ENCODE data around the gene RBX1. TPM values are rescaled to one million over a fixed set of nuclear protein-coding genes. Genes with fewer than 3 reads are reported as not detected.

The RBX1 gene
- total and polyA plus RNA-seq, 2 of the 8 experiments (the other 6 are each of a cell fraction or from before 2014, with no cell fraction given), result 76.5 to 119 TPM

GRCh38 chr22:41000941-41001721 lies 50.0 kb downstream of the RBX1 start:
- no peaks in the 10 kb centered on the region for H4K20me1 ChIP-seq (replicated peaks in 1 of 2; ENCODE audit: control insufficient read depth in 1 of 2, insufficient read depth in 2 of 2, low read length in 2 of 2)
- peaks cover 0 to 2% (median 0%) of the 10 kb centered on the region in 4 experiments; a peak in 2 of 7 replicates for H3K4me1 ChIP-seq (replicated peaks in 1 of 4; ENCODE audit: control insufficient read depth in 3 of 4, insufficient read depth in 4 of 4, low read length in 3 of 4)
- H2BK20ac ChIP-seq (ENCODE audit: low read length), result no peak overlapping the region
- no peak overlapping the region for H2BK15ac ChIP-seq (ENCODE audit: low read length)
- FAIRE-seq, result no peak
- no peak overlapping the region for H4K91ac ChIP-seq (replicated peaks; ENCODE audit: insufficient read length, low read length)
- no peak overlapping the region for H4K8ac ChIP-seq (ENCODE audit: extremely low read depth, insufficient read depth, low read length)
- ChIA-PET POLR2A (ENCODE audit: partially characterized antibody) (interaction anchor here (0.6 to 2.3 kb wide), 3 partner anchors 13 to 41 kb away, joined by 3 to 5 read pairs (median 3); no protein-coding TSS in a partner anchor), CTCF (ENCODE audit: partially characterized antibody) (interaction anchor here (0.6 to 2.1 kb wide), 3 partner anchors 9 to 1607 kb away, joined by 3 to 7 read pairs (median 4); no protein-coding TSS in a partner anchor)
- H4K5ac ChIP-seq (ENCODE audit: insufficient read length, low read depth, low read length), result no peak overlapping the region
- H3K18ac ChIP-seq (ENCODE audit: extremely low read depth, low read length), result no peak overlapping the region
- no peak overlapping the region for H3K4me2 ChIP-seq (ENCODE audit: insufficient read depth in 1 of 2, low read depth in 2 of 2, low read length in 2 of 2)
- no peak for TF ChIP-seq ATF2 (IDR thresholded peaks at IDR 0.05; ENCODE audit: low read length)
- no peak for TF ChIP-seq SUZ12 (IDR thresholded peaks at IDR 0.05; ENCODE audit: low read length)
- TF ChIP-seq USF2 (IDR thresholded peaks at IDR 0.05; ENCODE audit: low read length), result no peak
- no peak for TF ChIP-seq SIRT6 (IDR thresholded peaks at IDR 0.05; ENCODE audit: low read length)
- TF ChIP-seq CBX5 (IDR thresholded peaks at IDR 0.05; ENCODE audit: low read depth, low read length), result no peak
- no peak for TF ChIP-seq EP300 (IDR thresholded peaks at IDR 0.05; ENCODE audit: borderline replicate concordance in 1 of 2, low read depth in 2 of 2, low read length in 2 of 2)
- TF ChIP-seq CBX8 (IDR thresholded peaks at IDR 0.05; ENCODE audit: borderline replicate concordance, low read depth, low read length), result no peak
- no peak for TF ChIP-seq MAFK (IDR thresholded peaks at IDR 0.05; ENCODE audit: low read depth, low read length)
- TF ChIP-seq GTF2F1 (IDR thresholded peaks at IDR 0.05; ENCODE audit: borderline replicate concordance, low read depth, low read length), result no peak
- H2AK5ac ChIP-seq (ENCODE audit: low read depth, low read length), result no peak overlapping the region
- no peak overlapping the region for H3K27ac ChIP-seq (ENCODE audit: low read depth, low read length)
- no peak overlapping the region for H3K4ac ChIP-seq (replicated peaks; ENCODE audit: insufficient read length, low read depth, low read length)
- no peak overlapping the region for H3K23ac ChIP-seq (ENCODE audit: insufficient read length)
- H3K23me2 ChIP-seq (ENCODE audit: low read depth, low read length), result no peaks in the 10 kb centered on the region; the same call in 1 of the 2 replicates
- no peak overlapping the region for H2BK120ac ChIP-seq (replicated peaks; ENCODE audit: low read depth, low read length)
- H2AFZ ChIP-seq (ENCODE audit: low read length), result peak overlapping the region; percentile 70; the same call in 1 of the 2 replicates
- no peaks in the 10 kb centered on the region for H3K36me3 ChIP-seq (ENCODE audit: control insufficient read depth in 2 of 4, insufficient read depth in 4 of 4, low read length in 3 of 4)
- H2BK12ac ChIP-seq (ENCODE audit: low read depth, low read length), result no peak overlapping the region
- H3K27me3 ChIP-seq (replicated peaks in 1 of 4; ENCODE audit: control insufficient read depth in 3 of 4, extremely low read depth in 1 of 4, insufficient read depth in 3 of 4, low read length in 3 of 4), result no peaks in the 10 kb centered on the region
- H3K4me3 ChIP-seq (ENCODE audit: extremely low read depth in 1 of 4, insufficient read depth in 2 of 4, low read depth in 3 of 4, low read length in 4 of 4), result no peak overlapping the region
- no peak overlapping the region for H2BK5ac ChIP-seq (ENCODE audit: low read depth, low read length)
- 88% methylated on average over 9 of the region's 9 CpGs; no CpG with 5 or more reads in 1 of the 2 experiments for WGBS, 2 experiments (ENCODE audit: extremely low coverage in 1 of 2, insufficient coverage in 1 of 2, insufficient read length in 1 of 2, insufficient replicate concordance in 2 of 2, low coverage in 1 of 2, low lambda C conversion rate in 2 of 2, missing lambda C conversion rate in 1 of 2)
- H3K9ac ChIP-seq (replicated peaks in 1 of 4; ENCODE audit: extremely low read depth in 1 of 4, low read depth in 3 of 4, low read length in 3 of 4), result no peak overlapping the region
- no peaks in the 10 kb centered on the region for H3K79me1 ChIP-seq (ENCODE audit: low read depth, low read length)
- DNase-seq (ENCODE audit: low read depth in 1 of 2, low spot score in 2 of 2), result no peak
- no peak overlapping the region for H3K14ac ChIP-seq (ENCODE audit: insufficient read length)
- H3K56ac ChIP-seq (replicated peaks; ENCODE audit: insufficient read length, low read depth, low read length), result no peak overlapping the region
- no peaks in the 10 kb centered on the region for H3K79me2 ChIP-seq (ENCODE audit: control insufficient read depth in 1 of 2, insufficient read depth in 2 of 2, low read length in 2 of 2)
- H3K9me3 ChIP-seq (ENCODE audit: insufficient read depth in 2 of 2, low read depth in 1 of 2, low read length in 1 of 2), result no peaks in the 10 kb centered on the region
